B cell (primary cell): Measurements from ENCODE around the gene CAB39L. TPM values are rescaled to one million over a fixed set of nuclear protein-coding genes. Genes with fewer than 3 reads are reported as not detected.
A peak's percentile ranks its signal among the peaks of the same experiment; 100 is the strongest.

ENCODE experiments used
- ATAC-seq: fragments of 200-7000 bp; cut with Tn5 transposase; one replicate; pipeline ENCODE4 v1.10.0; 2021; ENCODE audit warnings: low read depth, mild to moderate bottlenecking, moderate number of reproducible peaks, moderate library complexity
- CTCF ChIA-PET: fragments of 350-600 bp; sonication (Branson Sonifier 250); formaldehyde crosslinking; loops from one replicate; lab custom pipeline; 2021; ENCODE audit warnings: antibody characterized with exemption, inconsistent platforms; lab: Charles Lee
- POLR2A ChIA-PET: fragments of 350-600 bp; sonication (Branson Sonifier 250); formaldehyde crosslinking; loops from one replicate; lab custom pipeline; 2021; ENCODE audit warnings: antibody characterized with exemption; lab: Charles Lee
- DNase-seq: peaks from one replicate; pipeline ENCODE4 v3.0.0; 2013
- H2AFZ ChIP-seq: 2 replicates; pipeline ENCODE4 v1.6.1; 2012; ENCODE audit warnings: mild to moderate bottlenecking, low read depth, low read length; ENCODE audit not compliant: insufficient read depth, poor library complexity, severe bottlenecking
- H3K27ac ChIP-seq, 2 donors: 1 replicate in 1 of 2; 2 replicates in 1 of 2; pipeline ENCODE4 v1.5.1; 2012 to 2013; ENCODE audit warnings: low read length in 2 of 2, mild to moderate bottlenecking in 2 of 2, moderate library complexity in 1 of 2
- H3K27me3 ChIP-seq, 4 experiments: fragments of 200-600 bp in 1 of 4; sonication (generic) in 1 of 4; replicated peaks in 1 of 4; 1 replicate in 2 of 4; 2 replicates in 2 of 4; pipeline versions ENCODE4 v1.6.1 to v1.7.0; 2013 to 2016; ENCODE audit warnings: low read length in 3 of 4, mild to moderate bottlenecking in 2 of 4, mixed read lengths in 1 of 4, moderate library complexity in 1 of 4; ENCODE audit not compliant: insufficient read depth in 4 of 4, control insufficient read depth in 3 of 4; ENCODE audit errors: control extremely low read depth in 1 of 4
- H3K36me3 ChIP-seq, 2 experiments: replicated peaks in 1 of 2; 1 replicate in 1 of 2; 2 replicates in 1 of 2; pipeline versions ENCODE4 v1.6.1 to v1.7.1; 2013; ENCODE audit warnings: low read length in 1 of 2; ENCODE audit not compliant: insufficient read depth in 2 of 2, control insufficient read depth in 1 of 2; ENCODE audit errors: control extremely low read depth in 1 of 2, extremely low read depth in 1 of 2
- H3K4me1 ChIP-seq, 2 donors: fragments of 200-600 bp in 1 of 2; sonication (generic) in 1 of 2; 1 replicate in 1 of 2; 2 replicates in 1 of 2; pipeline versions ENCODE4 v1.5.1 to v1.6.1; 2013 to 2017; ENCODE audit warnings: low read length in 2 of 2; ENCODE audit not compliant: control insufficient read depth in 2 of 2, insufficient read depth in 2 of 2
- H3K4me2 ChIP-seq: replicated peaks from 2 replicates; pipeline ENCODE3; 2012; ENCODE audit warnings: mild to moderate bottlenecking, low read depth, low read length; ENCODE audit not compliant: poor library complexity, severe bottlenecking
- H3K4me3 ChIP-seq, 5 experiments: fragments of 200-600 bp in 1 of 5; sonication (generic) in 1 of 5; 1 replicate in 3 of 5; 2 replicates in 2 of 5; pipeline versions ENCODE4 v1.5.1 to v1.7.0; 2011 to 2016; ENCODE audit warnings: low read length in 4 of 5, mild to moderate bottlenecking in 4 of 5, low read depth in 2 of 5, control low read depth in 1 of 5, moderate library complexity in 1 of 5; ENCODE audit not compliant: insufficient read depth in 1 of 5; ENCODE audit errors: control extremely low read depth in 1 of 5, extremely low read depth in 1 of 5
- H3K79me2 ChIP-seq: fragments of 200-600 bp; sonication (generic); one replicate; pipeline ENCODE4 v1.6.0; 2016; ENCODE audit warnings: low read length; ENCODE audit not compliant: control insufficient read depth, insufficient read depth
- H3K9ac ChIP-seq: fragments of 200-600 bp; sonication (generic); 2 replicates; pipeline ENCODE4 v1.6.1; 2017; ENCODE audit warnings: mild to moderate bottlenecking, low read length, moderate library complexity
- H3K9me3 ChIP-seq, 3 donors: one replicate each; pipeline versions ENCODE4 v1.6.1 to v1.7.1; 2013; ENCODE audit warnings: low read length in 2 of 3; ENCODE audit not compliant: control insufficient read depth in 2 of 3, insufficient read depth in 1 of 3; ENCODE audit errors: control extremely low read depth in 1 of 3
- H4K20me1 ChIP-seq: 2 replicates; pipeline ENCODE4 v1.6.0; 2012; ENCODE audit warnings: mild to moderate bottlenecking, low read length; ENCODE audit not compliant: insufficient read depth, control insufficient read depth, poor library complexity, severe bottlenecking
- H3K27ac Mint-ChIP-seq: one replicate; pipeline ENCODE4 v1.8.0; 2021; ENCODE audit warnings: mixed read lengths
- H3K27me3 Mint-ChIP-seq: one replicate; pipeline ENCODE4 v1.8.0; 2021; ENCODE audit warnings: mixed read lengths
- H3K4me1 Mint-ChIP-seq: one replicate; pipeline ENCODE4 v1.8.0; 2021; ENCODE audit warnings: mixed read lengths
- H3K4me3 Mint-ChIP-seq: one replicate; pipeline ENCODE4 v1.8.0; 2021; ENCODE audit warnings: mixed read lengths
- H3K9me3 Mint-ChIP-seq: one replicate; pipeline ENCODE4 v1.8.0; 2022; ENCODE audit warnings: mixed read lengths; ENCODE audit not compliant: insufficient read depth
- EZH2 ChIP-seq: IDR thresholded peaks from 2 replicates; pipeline ENCODE4 v1.6.1; 2012; ENCODE audit warnings: borderline replicate concordance, low read depth, mild to moderate bottlenecking, moderate library complexity, low read length; ENCODE audit not compliant: insufficient read depth, poor library complexity, severe bottlenecking
- WGBS: methylation state at CpG from one replicate; pipeline ENCODE4 v1.1.5; 2013; ENCODE audit warnings: missing lambda C conversion rate; ENCODE audit not compliant: insufficient coverage; 5-methylcytosine and 5-hydroxymethylcytosine counted together
- intact Hi-C: fragments of 100-400 bp; cut with micrococcal nuclease; formaldehyde crosslinking; loops from one replicate; pipeline ENCODE4 v1.10.0; 2022
- polyA minus RNA-seq: library from RNA; depleted of rRNA, polyadenylated mRNA; stranded (reverse); fragments of >200 nt; gene quantifications from 2 replicates; pipeline ENCODE4 v1.2.3, GENCODE V29; 2012
- polyA plus RNA-seq: library from polyadenylated mRNA; depleted of rRNA; stranded (reverse); fragments of >200 nt; gene quantifications from 2 replicates; pipeline ENCODE4 v1.2.3, GENCODE V29; 2012
- total RNA-seq, 2 donors: library from RNA; stranded (reverse); fragments of 120-200 nt in 1 of 2; gene quantifications; 1 replicate in 1 of 2; 2 replicates in 1 of 2; pipeline versions ENCODE4 v1.2.3 to v1.2.4, GENCODE V29; 2013 to 2022
- TF ChIP-seq, protein P1 (sequence below): fragments of 200-600 bp; IDR thresholded peaks from one replicate; pipeline ENCODE4 v1.8.0; 2022; ENCODE audit warnings: antibody characterized with exemption, mild to moderate bottlenecking

Gene CAB39L
- total RNA-seq (8.9 and 9.6 TPM in 2 replicates), polyA plus RNA-seq (1.5 and 1.9 TPM in 2 replicates), polyA minus RNA-seq (1.7 and 1.9 TPM in 2 replicates)
- 5.2 TPM for total RNA-seq (2013)

DNA sequence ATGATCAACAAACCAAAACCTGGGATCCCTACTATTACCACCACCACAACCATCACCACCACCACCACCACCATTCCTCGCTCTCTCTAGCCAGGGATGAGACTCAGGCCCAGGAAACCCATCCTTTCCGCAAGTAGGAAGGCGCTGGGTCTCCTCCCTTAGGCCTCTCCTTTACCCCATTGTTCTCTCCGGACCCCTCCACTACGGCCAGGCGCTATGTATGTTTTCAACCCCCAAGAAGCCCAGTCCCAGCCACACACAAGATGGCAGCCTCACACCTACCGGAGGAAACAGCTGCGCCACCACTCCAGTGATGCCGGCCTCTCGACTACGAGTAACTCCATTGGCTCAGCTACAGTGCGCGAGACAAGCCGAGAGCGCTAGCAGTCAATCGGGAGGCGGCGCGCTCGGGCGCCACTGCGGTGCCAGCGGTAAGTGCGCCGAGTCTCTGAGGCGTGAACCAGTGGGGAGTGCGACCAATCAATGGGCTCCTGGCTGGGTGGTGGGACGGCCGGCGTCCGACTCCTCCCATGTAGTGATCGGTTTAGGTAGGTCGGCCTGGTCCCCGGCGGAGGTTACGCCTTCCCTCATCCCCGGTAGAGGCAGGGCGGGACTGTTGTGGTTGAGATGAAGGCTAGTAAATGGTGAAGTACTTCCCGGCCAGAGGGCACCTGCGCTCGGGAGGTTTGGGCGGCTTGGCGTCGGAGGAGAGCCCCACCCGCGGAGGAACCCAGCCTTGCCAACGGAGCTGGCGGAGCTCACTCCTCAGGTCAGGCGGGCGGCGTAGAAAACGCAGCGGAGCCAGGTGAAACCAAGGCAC is at the start of gene CAB39L, which contains the start of gene SETDB2:
Gene CAB39L, minus strand, starts transcription at position 361 of the 820 bp plus-strand sequence. CDS start 61,154 bp downstream, outside the sequence.
Gene SETDB2, plus strand, starts transcription at position 571 of the 820 bp plus-strand sequence. CDS start 7,620 bp downstream, outside the sequence.
- Mint-ChIP-seq H3K9me3 (no peaks in the 10 kb centered on the region), H3K4me1 (peaks cover 71% of the 10 kb centered on the region), H3K27me3 (no peaks in the 10 kb centered on the region), H3K27ac (peak within 1 kb of the TSS; percentile 99), H3K4me3 (peak within 1 kb of the TSS; percentile 96)
- peak within 1 kb of the TSS; percentile 96 for H3K9ac ChIP-seq
- H2AFZ ChIP-seq: peak within 1 kb of the TSS; percentile 91
- 1% methylated on average over 51 of the region's 53 CpGs for WGBS
- H4K20me1 ChIP-seq: no peaks in the 10 kb centered on the region
- ChIA-PET POLR2A (interaction anchor here (0.5 to 4.4 kb wide), 11 partner anchors 10 to 349 kb away, joined by 3 to 42 read pairs (median 4); partner anchors contain the start of genes KPNA3, PHF11 and RCBTB1), CTCF (interaction anchor here (1.1 to 2.6 kb wide), 5 partner anchors 25 to 349 kb away, joined by 4 to 14 read pairs (median 5); partner anchors contain the start of gene KPNA3)
- peak; percentile 100 for DNase-seq
- H3K4me1 ChIP-seq: peaks cover 33 to 51% of the 10 kb centered on the region in 2 donors
- H3K4me3 ChIP-seq: peak within 1 kb of the TSS; percentile 63 to 98 (median 81)
- H3K27me3 ChIP-seq: no peaks in the 10 kb centered on the region
- ATAC-seq: peak; percentile 89
- peaks cover 32% of the 10 kb centered on the region for H3K79me2 ChIP-seq
- H3K9me3 ChIP-seq: no peaks in the 10 kb centered on the region
- H3K27ac ChIP-seq: peak within 1 kb of the TSS; percentile 97
- H3K36me3 ChIP-seq: no peaks in the 10 kb centered on the region
- H3K4me2 ChIP-seq: peak within 1 kb of the TSS; percentile 94
- no peak for TF ChIP-seq EZH2
- TF ChIP-seq, protein P1, sequence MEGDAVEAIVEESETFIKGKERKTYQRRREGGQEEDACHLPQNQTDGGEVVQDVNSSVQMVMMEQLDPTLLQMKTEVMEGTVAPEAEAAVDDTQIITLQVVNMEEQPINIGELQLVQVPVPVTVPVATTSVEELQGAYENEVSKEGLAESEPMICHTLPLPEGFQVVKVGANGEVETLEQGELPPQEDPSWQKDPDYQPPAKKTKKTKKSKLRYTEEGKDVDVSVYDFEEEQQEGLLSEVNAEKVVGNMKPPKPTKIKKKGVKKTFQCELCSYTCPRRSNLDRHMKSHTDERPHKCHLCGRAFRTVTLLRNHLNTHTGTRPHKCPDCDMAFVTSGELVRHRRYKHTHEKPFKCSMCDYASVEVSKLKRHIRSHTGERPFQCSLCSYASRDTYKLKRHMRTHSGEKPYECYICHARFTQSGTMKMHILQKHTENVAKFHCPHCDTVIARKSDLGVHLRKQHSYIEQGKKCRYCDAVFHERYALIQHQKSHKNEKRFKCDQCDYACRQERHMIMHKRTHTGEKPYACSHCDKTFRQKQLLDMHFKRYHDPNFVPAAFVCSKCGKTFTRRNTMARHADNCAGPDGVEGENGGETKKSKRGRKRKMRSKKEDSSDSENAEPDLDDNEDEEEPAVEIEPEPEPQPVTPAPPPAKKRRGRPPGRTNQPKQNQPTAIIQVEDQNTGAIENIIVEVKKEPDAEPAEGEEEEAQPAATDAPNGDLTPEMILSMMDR: peak; percentile 34
- intact Hi-C loops: loop anchor here (1.0 to 5.0 kb wide), 11 partner anchors 51 to 1407 kb away; partner anchors contain the start of genes CDADC1, EBPL, FNDC3A and NUDT15
